IMR-90 (cell line): ENCODE results near the gene GRK5. TPM values are rescaled to one million over a fixed set of nuclear protein-coding genes. Genes with fewer than 3 reads are reported as not detected.

ENCODE experiments used
- ATAC-seq: fragments of 200-7000 bp; cut with Tn5 transposase; 2 replicates; pipeline ENCODE4 v1.9.1; 2020; ENCODE audit warnings: low read depth, mild to moderate bottlenecking, moderate library complexity
- BruUV-seq: library from RNA; stranded (reverse); fragments of 400-500 nt; replicated peaks from 2 replicates; lab custom pipeline; 2021; lab: Mats Ljungman, UMichigan
- CTCF ChIA-PET: fragments of 300-600 bp; formaldehyde crosslinking; extraction: SDS; loops from one replicate; lab custom pipeline; 2021; ENCODE audit warnings: antibody characterized with exemption; lab: Yijun Ruan, JAX
- POLR2A ChIA-PET: fragments of 300-600 bp; sonication (Branson Sonifier 250); formaldehyde crosslinking; loops from one replicate; lab custom pipeline; 2022; ENCODE audit warnings: antibody characterized with exemption; ENCODE audit not compliant: unreplicated experiment; lab: Charles Lee
- DNase-seq: peaks from one replicate; pipeline ENCODE4 v3.0.0; 2013
- H2AFZ ChIP-seq: replicated peaks from 2 replicates; pipeline ENCODE3; 2013; ENCODE audit warnings: low read length, mild to moderate bottlenecking; ENCODE audit not compliant: poor library complexity
- H2AK5ac ChIP-seq: 2 replicates; pipeline ENCODE4 v1.6.1; 2013; ENCODE audit warnings: low read depth, low read length, inconsistent platforms
- H2AK9ac ChIP-seq: replicated peaks from 2 replicates; pipeline ENCODE3; 2013; ENCODE audit warnings: mild to moderate bottlenecking, low read depth, low read length, moderate library complexity; ENCODE audit not compliant: poor library complexity
- H2BK120ac ChIP-seq: 2 replicates; pipeline ENCODE4 v1.6.1; 2013; ENCODE audit warnings: low read depth, low read length, inconsistent platforms
- H2BK15ac ChIP-seq: 3 replicates; pipeline ENCODE4 v1.6.1; 2013; ENCODE audit warnings: low read depth, low read length, inconsistent platforms
- H2BK20ac ChIP-seq: 2 replicates; pipeline ENCODE4 v1.6.1; 2013; ENCODE audit warnings: low read depth, mild to moderate bottlenecking, inconsistent platforms, low read length, moderate library complexity
- H2BK5ac ChIP-seq: 2 replicates; pipeline ENCODE4 v1.6.1; 2013; ENCODE audit warnings: mild to moderate bottlenecking, low read depth, low read length, inconsistent platforms; ENCODE audit not compliant: poor library complexity, severe bottlenecking
- H3K14ac ChIP-seq: replicated peaks from 2 replicates; pipeline ENCODE4 v1.6.1; 2013; ENCODE audit warnings: low read depth, low read length, inconsistent platforms
- H3K18ac ChIP-seq: 2 replicates; pipeline ENCODE4 v1.6.1; 2013; ENCODE audit warnings: low read depth, low read length, control low read depth
- H3K23ac ChIP-seq: 2 replicates; pipeline ENCODE4 v1.6.1; 2013; ENCODE audit warnings: low read depth, low read length, inconsistent platforms
- H3K27ac ChIP-seq: 2 replicates; pipeline ENCODE4 v1.5.1; 2013; ENCODE audit warnings: mild to moderate bottlenecking, control low read depth, low read length; ENCODE audit not compliant: insufficient read depth
- H3K27me3 ChIP-seq: 2 replicates; pipeline ENCODE4 v1.6.1; 2013; ENCODE audit warnings: low read length; ENCODE audit not compliant: control insufficient read depth, insufficient read depth
- H3K36me3 ChIP-seq: 2 replicates; pipeline ENCODE4 v1.6.1; 2013; ENCODE audit warnings: low read length, mixed read lengths; ENCODE audit not compliant: control insufficient read depth, insufficient read depth
- H3K4ac ChIP-seq: 2 replicates; pipeline ENCODE4 v1.6.1; 2013; ENCODE audit warnings: low read depth, low read length, inconsistent platforms
- H3K4me1 ChIP-seq: 2 replicates; pipeline ENCODE4 v1.6.1; 2013; ENCODE audit warnings: low read length, mixed read lengths; ENCODE audit not compliant: control insufficient read depth, insufficient read depth
- H3K4me2 ChIP-seq: 2 replicates; pipeline ENCODE4 v1.6.1; 2013; ENCODE audit warnings: low read depth, mild to moderate bottlenecking, control low read depth, low read length, moderate library complexity
- H3K4me3 ChIP-seq: 2 replicates; pipeline ENCODE4 v1.5.1; 2013; ENCODE audit warnings: low read depth, mild to moderate bottlenecking, control low read depth, low read length, moderate library complexity; ENCODE audit not compliant: insufficient read depth
- H3K56ac ChIP-seq: 2 replicates; pipeline ENCODE4 v1.6.1; 2013; ENCODE audit warnings: low read length, inconsistent platforms; ENCODE audit not compliant: insufficient read depth; ENCODE audit errors: extremely low read depth
- H3K79me1 ChIP-seq, 2 experiments: 2 replicates each; pipeline ENCODE4 v1.6.1; 2013; ENCODE audit warnings: low read length in 2 of 2, inconsistent platforms in 1 of 2, low read depth in 1 of 2
- H3K9ac ChIP-seq: 2 replicates; pipeline ENCODE4 v1.6.1; 2013; ENCODE audit warnings: low read depth, low read length, control low read depth
- H3K9me1 ChIP-seq: 2 replicates; pipeline ENCODE4 v1.6.1; 2013; ENCODE audit warnings: low read length, inconsistent platforms; ENCODE audit not compliant: insufficient read depth
- H3K9me3 ChIP-seq: 2 replicates; pipeline ENCODE4 v1.6.1; 2013; ENCODE audit warnings: low read length; ENCODE audit not compliant: control insufficient read depth, insufficient read depth
- H4K20me1 ChIP-seq: 2 replicates; pipeline ENCODE4 v1.6.1; 2013; ENCODE audit warnings: low read length, inconsistent platforms; ENCODE audit not compliant: insufficient read depth
- H4K5ac ChIP-seq: 2 replicates; pipeline ENCODE4 v1.6.1; 2013; ENCODE audit warnings: mild to moderate bottlenecking, low read depth, low read length, control low read depth
- H4K8ac ChIP-seq, 2 experiments: 2 replicates each; pipeline ENCODE4 v1.6.1; 2013; ENCODE audit warnings: low read depth in 2 of 2, low read length in 2 of 2, control low read depth in 1 of 2, inconsistent platforms in 1 of 2
- H4K91ac ChIP-seq: 2 replicates; pipeline ENCODE4 v1.6.1; 2013; ENCODE audit warnings: low read depth, low read length, inconsistent platforms; ENCODE audit not compliant: insufficient read depth
- MXI1 ChIP-seq: IDR thresholded peaks from 2 replicates; pipeline ENCODE4 v1.6.1; 2012; ENCODE audit warnings: low read depth, mild to moderate bottlenecking, low read length, moderate library complexity, borderline replicate concordance
- POLR2A ChIP-seq: IDR thresholded peaks from 2 replicates; pipeline ENCODE4 v1.6.1; 2012; ENCODE audit warnings: mild to moderate bottlenecking, low read depth, low read length
- RCOR1 ChIP-seq: IDR thresholded peaks from 2 replicates; pipeline ENCODE4 v1.6.1; 2012; ENCODE audit warnings: mild to moderate bottlenecking, low read length, improper control_type of control experiment; ENCODE audit not compliant: insufficient replicate concordance
- SMC3 ChIP-seq: fragments of 150-350 bp; IDR thresholded peaks from 2 replicates; pipeline ENCODE4 v1.6.1; 2016; ENCODE audit warnings: low read depth, mild to moderate bottlenecking, antibody characterized with exemption, low read length, moderate library complexity
- WGBS, 2 experiments: methylation state at CpG; one replicate each; pipeline versions ENCODE4 v1.1.5 to v1.1.7; 2013; ENCODE audit warnings: missing lambda C conversion rate in 2 of 2; ENCODE audit not compliant: insufficient read length in 1 of 2; ENCODE audit errors: extremely low coverage in 2 of 2; 5-methylcytosine and 5-hydroxymethylcytosine counted together
- dilution Hi-C: fragments of 300-500 bp; cut with HindIII; formaldehyde crosslinking; loops from one replicate; pipeline ENCODE4 v1.14.3; 2018; ENCODE audit warnings: low sequenced_read_pairs; ENCODE audit not compliant: unreplicated experiment
- in situ Hi-C: fragments of 300-500 bp; cut with MboI; formaldehyde crosslinking; loops from 3 replicates; pipeline ENCODE4 v1.14.3; 2019; ENCODE audit warnings: low sequenced_read_pairs, inconsistent platforms, mixed read lengths
- intact Hi-C: fragments of 100-400 bp; cut with micrococcal nuclease; formaldehyde crosslinking; loops from 2 replicates; pipeline ENCODE4 v1.10.0; 2022
- polyA plus RNA-seq, 3 experiments: library from polyadenylated mRNA; depleted of rRNA; stranded (reverse); fragments of >200 nt; gene quantifications; 2 replicates each; pipeline ENCODE4 v1.2.3, GENCODE V29; 2012; ENCODE audit warnings: low replicate concordance in 1 of 3
- total RNA-seq: library from RNA; depleted of rRNA; stranded (reverse); fragments of >200 nt; gene quantifications from 2 replicates; pipeline ENCODE4 v1.2.3, GENCODE V29; 2012
- TF ChIP-seq, protein P1 (sequence below): conservative IDR thresholded peaks from 2 replicates; pipeline ENCODE4 v1.5.1; 2012; ENCODE audit warnings: mild to moderate bottlenecking, low read depth, low read length, improper control_type of control experiment

Gene GRK5
- total and polyA plus RNA-seq, 2 of the 4 experiments (the other 2 are of a cell fraction): 12.9 to 16.3 TPM

GRCh38 chr10:119313024-119313423 is 105.7 kb downstream of the GRK5 start:
- TF ChIP-seq, protein P1, sequence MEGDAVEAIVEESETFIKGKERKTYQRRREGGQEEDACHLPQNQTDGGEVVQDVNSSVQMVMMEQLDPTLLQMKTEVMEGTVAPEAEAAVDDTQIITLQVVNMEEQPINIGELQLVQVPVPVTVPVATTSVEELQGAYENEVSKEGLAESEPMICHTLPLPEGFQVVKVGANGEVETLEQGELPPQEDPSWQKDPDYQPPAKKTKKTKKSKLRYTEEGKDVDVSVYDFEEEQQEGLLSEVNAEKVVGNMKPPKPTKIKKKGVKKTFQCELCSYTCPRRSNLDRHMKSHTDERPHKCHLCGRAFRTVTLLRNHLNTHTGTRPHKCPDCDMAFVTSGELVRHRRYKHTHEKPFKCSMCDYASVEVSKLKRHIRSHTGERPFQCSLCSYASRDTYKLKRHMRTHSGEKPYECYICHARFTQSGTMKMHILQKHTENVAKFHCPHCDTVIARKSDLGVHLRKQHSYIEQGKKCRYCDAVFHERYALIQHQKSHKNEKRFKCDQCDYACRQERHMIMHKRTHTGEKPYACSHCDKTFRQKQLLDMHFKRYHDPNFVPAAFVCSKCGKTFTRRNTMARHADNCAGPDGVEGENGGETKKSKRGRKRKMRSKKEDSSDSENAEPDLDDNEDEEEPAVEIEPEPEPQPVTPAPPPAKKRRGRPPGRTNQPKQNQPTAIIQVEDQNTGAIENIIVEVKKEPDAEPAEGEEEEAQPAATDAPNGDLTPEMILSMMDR: no peak
- TF ChIP-seq SMC3 (no peak), RCOR1 (no peak), POLR2A (no peak), MXI1 (no peak)
- H3K23ac ChIP-seq: no peak overlapping the region
- peaks cover 41 to 95% of the 10 kb centered on the region in 2 experiments for H3K79me1 ChIP-seq
- peaks cover 9% of the 10 kb centered on the region; the same call in 1 of the 2 replicates for H3K36me3 ChIP-seq
- H2BK120ac ChIP-seq: no peak overlapping the region
- H3K9ac ChIP-seq: no peak overlapping the region
- ChIA-PET POLR2A (no interaction called here), CTCF (no interaction called here)
- no peak overlapping the region for H2BK15ac ChIP-seq
- no peak for DNase-seq
- H3K4me3 ChIP-seq: no peak overlapping the region
- H2AK5ac ChIP-seq: peak overlapping the region; percentile 90
- H2AK9ac ChIP-seq: no peak overlapping the region
- H4K20me1 ChIP-seq: peaks cover 99% of the 10 kb centered on the region
- H3K4me2 ChIP-seq: no peak overlapping the region
- H2BK5ac ChIP-seq: peak overlapping the region; percentile 49
- no peak overlapping the region for H4K91ac ChIP-seq
- 0% methylated on average over 1 of the region's 1 CpG; no CpG with 5 or more reads in 1 of the 2 experiments for WGBS, 2 experiments
- H3K9me3 ChIP-seq: no peaks in the 10 kb centered on the region
- no peak overlapping the region for H4K5ac ChIP-seq
- dilution Hi-C loops: no loop called here
- no peak overlapping the region for H3K56ac ChIP-seq
- in situ Hi-C loops: no loop called here
- no peak overlapping the region for H3K27ac ChIP-seq
- no peaks in the 10 kb centered on the region for H3K27me3 ChIP-seq
- no peak overlapping the region; the same call in 1 of the 2 replicates for H3K4ac ChIP-seq
- no peak overlapping the region for H2AFZ ChIP-seq
- peaks cover 45% of the 10 kb centered on the region for H3K4me1 ChIP-seq
- no peak overlapping the region for H4K8ac ChIP-seq
- H3K9me1 ChIP-seq: peaks cover 51% of the 10 kb centered on the region
- H2BK20ac ChIP-seq: no peak overlapping the region
- no peak overlapping the region for H3K14ac ChIP-seq
- no peak for ATAC-seq
- intact Hi-C loops: no loop called here
- BruUV-seq: no TSS peak
- no peak overlapping the region for H3K18ac ChIP-seq
